ENCODE results near the gene MMS22L.
"Not testable (repeated sequence)": the region's sequence is repeated elsewhere in the genome, so short reads cannot be mapped to it uniquely, and the experiment has no call there.

MMS22L gene

DNA sequence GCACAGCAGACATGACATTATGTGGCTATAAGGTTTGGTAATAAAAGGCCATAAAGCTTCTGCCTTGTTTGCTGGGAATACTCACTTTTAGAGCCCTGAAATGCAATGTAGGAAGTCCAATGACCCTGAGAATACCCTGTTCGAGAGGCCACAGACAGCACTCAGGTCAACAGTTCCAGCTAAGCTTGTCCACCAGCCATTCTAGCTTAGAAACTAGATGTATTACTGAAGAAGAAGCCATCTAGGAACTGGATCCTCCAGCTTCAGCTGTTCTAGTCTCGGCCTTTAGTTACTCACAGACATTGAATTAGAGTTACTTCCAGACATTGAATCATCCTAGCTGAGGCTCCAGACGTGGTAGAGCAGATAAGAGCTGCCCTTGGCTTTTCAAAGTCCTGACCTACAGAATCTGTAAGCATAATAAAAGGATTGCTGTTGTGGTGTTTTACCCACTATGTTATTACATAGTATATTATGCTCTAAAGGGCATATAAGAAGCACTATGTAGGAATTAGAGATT is 84.9 kb downstream of the MMS22L start:
- H3K27me3 Mint-ChIP-seq (ENCODE audit: low read depth): no peaks in the 10 kb centered on the region
- no peak for DNase-seq (ENCODE audit: low spot score)
- H3K27ac Mint-ChIP-seq: no peak overlapping the region
- no peaks in the 10 kb centered on the region for H3K4me1 Mint-ChIP-seq (ENCODE audit: low read depth)
- no peak overlapping the region for H3K4me3 Mint-ChIP-seq
- peaks cover 12% of the 10 kb centered on the region for H3K36me3 Mint-ChIP-seq (ENCODE audit: low read depth)
- H3K9me3 Mint-ChIP-seq: no peaks in the 10 kb centered on the region

DNA sequence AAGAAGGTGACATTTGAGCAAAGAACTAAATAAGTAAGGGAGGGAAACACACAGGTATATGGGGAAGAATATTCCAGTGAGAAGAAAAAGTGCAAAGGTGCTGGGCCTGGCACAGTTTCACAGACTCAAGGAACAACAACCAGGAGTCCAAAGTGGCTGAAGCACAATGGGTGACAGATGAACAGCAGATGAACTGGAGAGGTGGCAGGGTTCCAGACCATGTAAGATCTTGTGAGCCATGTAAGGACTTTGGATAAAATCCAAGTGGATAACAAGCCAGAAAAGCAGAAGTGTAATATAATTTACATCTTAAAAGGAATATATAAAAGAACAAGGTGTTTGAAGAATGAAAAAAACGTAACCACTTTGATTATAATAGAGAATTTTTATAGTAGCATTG is 87.9 kb downstream of the MMS22L start:
- no peaks in the 10 kb centered on the region for H3K4me1 Mint-ChIP-seq (ENCODE audit: low read depth)
- no peaks in the 10 kb centered on the region for H3K27me3 Mint-ChIP-seq (ENCODE audit: low read depth)
- H3K36me3 Mint-ChIP-seq (ENCODE audit: low read depth): peaks cover 15% of the 10 kb centered on the region
- H3K9me3 Mint-ChIP-seq: no peaks in the 10 kb centered on the region
- H3K4me3 Mint-ChIP-seq: no peak overlapping the region
- no peak overlapping the region for H3K27ac Mint-ChIP-seq
- DNase-seq (ENCODE audit: low spot score): no peak

DNA sequence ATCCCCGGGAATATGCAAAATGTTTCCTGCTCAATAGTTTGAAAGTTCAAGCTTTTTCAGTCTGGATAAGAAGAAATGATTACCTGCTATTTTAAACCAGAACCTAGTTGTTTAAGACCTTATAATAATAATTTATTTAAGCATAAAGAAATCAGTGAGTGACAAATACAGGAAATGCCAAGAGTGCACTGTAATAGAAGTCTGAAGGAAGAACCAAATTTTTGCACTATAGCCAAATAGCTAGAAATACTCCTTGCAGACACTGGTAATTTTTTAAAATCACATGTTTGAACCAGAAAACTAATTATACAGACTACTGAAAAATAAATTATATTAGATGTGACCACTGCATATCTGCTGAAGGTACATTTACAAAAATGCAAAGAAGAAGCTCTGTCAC is 93.2 kb downstream of the MMS22L start:
- Mint-ChIP-seq H3K36me3 (ENCODE audit: low read depth) (peaks cover 8% of the 10 kb centered on the region), H3K4me1 (ENCODE audit: low read depth) (peaks cover 4% of the 10 kb centered on the region), H3K9me3 (no peaks in the 10 kb centered on the region), H3K4me3 (no peak overlapping the region), H3K27me3 (ENCODE audit: low read depth) (no peaks in the 10 kb centered on the region), H3K27ac (no peak overlapping the region)
- no peak for DNase-seq (ENCODE audit: low spot score)

DNA sequence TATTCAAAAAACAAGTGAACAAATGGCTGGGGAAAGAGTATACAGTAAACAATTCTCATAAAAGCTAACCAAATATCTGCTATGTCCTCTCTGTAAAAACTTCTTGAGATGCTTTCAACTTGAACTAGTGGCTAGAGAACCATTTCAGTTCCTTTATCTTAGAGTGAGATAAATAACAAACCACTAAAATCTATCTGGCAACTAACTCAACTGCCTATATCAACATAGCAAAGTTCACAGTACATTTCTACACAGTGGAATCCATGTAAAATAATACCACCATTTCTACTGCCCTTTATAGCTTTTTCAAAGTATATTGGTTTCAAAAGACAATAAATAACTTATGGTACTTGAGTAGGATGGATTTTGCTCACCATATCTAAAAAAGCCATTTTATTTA is 95.1 kb downstream of the MMS22L start:
- H3K36me3 Mint-ChIP-seq (ENCODE audit: low read depth): peaks cover 3% of the 10 kb centered on the region

DNA sequence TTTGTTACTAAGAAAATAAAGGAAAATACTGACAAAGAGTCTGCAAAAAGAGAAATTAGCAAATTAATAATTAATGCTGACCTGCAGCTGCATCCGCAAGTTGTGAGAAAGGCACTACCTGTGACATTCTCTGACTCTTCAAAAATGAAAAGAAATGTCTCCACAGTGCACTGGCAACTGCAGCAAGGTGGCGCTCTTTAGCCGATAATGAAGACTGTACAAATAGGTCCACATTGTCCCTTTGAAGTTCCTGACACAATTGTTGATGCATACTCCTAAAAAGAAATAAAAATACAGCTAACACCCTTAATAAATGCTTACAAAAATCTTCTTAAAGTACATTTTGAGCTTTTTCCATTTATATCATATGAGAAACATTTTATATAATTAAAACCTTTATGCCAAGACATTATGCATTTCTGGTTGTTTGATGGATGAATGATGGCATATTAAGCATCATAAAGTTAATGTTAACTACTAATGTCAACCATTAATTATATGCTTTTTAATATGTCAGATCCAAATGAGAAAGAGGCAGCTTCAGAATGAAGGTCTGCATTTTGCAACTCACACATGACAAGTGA is 96.5 kb downstream of the MMS22L start:
- Mint-ChIP-seq H3K36me3 (ENCODE audit: low read depth) (peaks cover 2% of the 10 kb centered on the region), H3K27me3 (ENCODE audit: low read depth) (no peaks in the 10 kb centered on the region), H3K4me1 (ENCODE audit: low read depth) (peaks cover 5% of the 10 kb centered on the region), H3K27ac (no peak overlapping the region), H3K4me3 (no peak overlapping the region), H3K9me3 (no peaks in the 10 kb centered on the region)
- peak; percentile 41 for DNase-seq (ENCODE audit: low spot score)

More for the DNA sequence above, 95.1 kb downstream of the MMS22L start:
- DNase-seq (ENCODE audit: low spot score): no peak
- H3K4me1 Mint-ChIP-seq (ENCODE audit: low read depth): peaks cover 4% of the 10 kb centered on the region
- no peak overlapping the region for H3K4me3 Mint-ChIP-seq
- no peaks in the 10 kb centered on the region for H3K27me3 Mint-ChIP-seq (ENCODE audit: low read depth)
- no peaks in the 10 kb centered on the region for H3K9me3 Mint-ChIP-seq
- H3K27ac Mint-ChIP-seq: no peak overlapping the region

DNA sequence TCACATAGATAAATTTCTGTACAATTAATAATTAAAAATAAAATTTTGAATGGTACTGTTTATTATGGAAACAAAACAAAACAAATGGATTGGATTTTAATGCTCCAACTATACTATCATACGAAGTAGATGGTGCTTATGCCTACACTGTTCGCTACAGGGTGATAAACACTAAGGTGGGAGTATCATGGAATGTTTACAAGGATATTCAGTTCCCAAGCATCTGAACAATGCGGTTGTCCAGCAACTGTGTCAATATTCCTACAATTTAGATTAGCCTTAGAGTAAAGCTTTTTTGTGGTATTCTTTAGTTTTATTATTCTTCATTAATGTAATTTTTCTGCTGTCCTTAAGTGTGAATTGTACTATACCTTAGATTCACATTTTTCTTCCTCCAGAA is 105.1 kb downstream of the MMS22L start:
- H3K9me3 Mint-ChIP-seq: no peaks in the 10 kb centered on the region
- DNase-seq (ENCODE audit: low spot score): no peak
- H3K27me3 Mint-ChIP-seq (ENCODE audit: low read depth): no peaks in the 10 kb centered on the region
- no peak overlapping the region for H3K27ac Mint-ChIP-seq
- H3K36me3 Mint-ChIP-seq (ENCODE audit: low read depth): peaks cover 34% of the 10 kb centered on the region
- peaks cover 10% of the 10 kb centered on the region for H3K4me1 Mint-ChIP-seq (ENCODE audit: low read depth)
- no peak overlapping the region for H3K4me3 Mint-ChIP-seq

DNA sequence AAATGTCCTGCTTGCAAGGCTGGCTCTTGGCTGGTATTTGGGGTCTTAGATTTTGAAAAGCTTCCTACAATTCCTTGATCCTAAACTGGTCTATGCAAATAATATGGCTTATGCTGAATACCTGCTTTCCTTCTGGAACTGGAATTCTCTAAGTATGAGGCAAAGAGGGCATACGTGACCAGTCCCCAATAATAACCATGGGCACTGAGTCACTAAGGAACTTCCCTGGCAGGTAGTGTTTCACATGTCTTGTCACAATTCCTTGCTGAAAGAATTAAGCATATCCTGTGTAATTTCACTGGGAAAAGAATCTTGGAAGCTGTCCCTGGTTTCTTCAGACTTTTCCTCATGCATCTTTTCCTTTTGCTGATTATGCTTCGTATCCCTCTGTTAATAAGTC is 106.5 kb downstream of the MMS22L start:
- Mint-ChIP-seq H3K27ac (no peak overlapping the region), H3K4me3 (no peak overlapping the region), H3K36me3 (ENCODE audit: low read depth) (peaks cover 40% of the 10 kb centered on the region), H3K9me3 (no peaks in the 10 kb centered on the region), H3K27me3 (ENCODE audit: low read depth) (no peaks in the 10 kb centered on the region), H3K4me1 (ENCODE audit: low read depth) (peaks cover 11% of the 10 kb centered on the region)
- no peak for DNase-seq (ENCODE audit: low spot score)

DNA sequence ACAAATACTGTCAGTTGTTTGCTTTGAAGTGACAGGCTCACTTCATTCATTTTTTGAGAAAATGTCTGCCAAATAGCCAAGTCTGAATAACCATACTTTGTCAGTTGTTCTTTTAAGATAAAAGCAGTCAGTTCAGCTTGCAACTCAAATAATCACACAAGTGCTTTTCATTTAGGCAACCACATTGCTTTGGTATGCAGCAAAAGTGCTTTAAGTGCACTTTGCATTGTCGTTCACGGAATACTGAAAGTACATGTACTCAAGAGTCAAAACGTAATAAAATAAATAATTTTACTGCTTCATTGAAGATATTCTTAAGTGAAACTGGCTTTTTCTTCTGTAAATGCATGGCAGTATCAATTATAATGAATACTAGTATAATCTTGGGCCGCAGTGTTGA is 107.2 kb downstream of the MMS22L start:
- Mint-ChIP-seq H3K27me3 (ENCODE audit: low read depth) (no peaks in the 10 kb centered on the region), H3K36me3 (ENCODE audit: low read depth) (peaks cover 38% of the 10 kb centered on the region), H3K9me3 (no peaks in the 10 kb centered on the region), H3K4me3 (no peak overlapping the region), H3K4me1 (ENCODE audit: low read depth) (peaks cover 7% of the 10 kb centered on the region), H3K27ac (no peak overlapping the region)
- no peak for DNase-seq (ENCODE audit: low spot score)

DNA sequence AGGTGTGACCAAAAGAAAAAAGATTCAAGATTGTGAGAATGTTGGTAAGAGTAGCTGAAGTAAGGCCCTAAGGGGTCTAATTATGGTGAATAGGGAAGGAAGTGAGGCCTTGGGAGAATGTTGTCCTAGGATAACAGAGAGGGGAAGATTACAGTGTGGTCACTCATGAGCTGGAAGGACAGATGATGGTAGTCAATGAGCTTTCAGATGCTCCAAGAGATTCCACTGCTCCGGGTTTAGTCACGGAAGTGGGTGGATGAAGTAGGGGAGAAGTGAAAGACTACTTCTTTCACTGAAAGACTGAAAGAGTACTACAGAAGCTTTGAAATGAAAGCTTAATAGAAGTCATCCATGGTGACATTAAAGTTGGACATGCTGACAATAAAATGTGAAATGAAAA is 108.5 kb downstream of the MMS22L start:
- Mint-ChIP-seq H3K36me3 (ENCODE audit: low read depth) (peaks cover 39% of the 10 kb centered on the region), H3K4me3 (no peak overlapping the region)

DNA sequence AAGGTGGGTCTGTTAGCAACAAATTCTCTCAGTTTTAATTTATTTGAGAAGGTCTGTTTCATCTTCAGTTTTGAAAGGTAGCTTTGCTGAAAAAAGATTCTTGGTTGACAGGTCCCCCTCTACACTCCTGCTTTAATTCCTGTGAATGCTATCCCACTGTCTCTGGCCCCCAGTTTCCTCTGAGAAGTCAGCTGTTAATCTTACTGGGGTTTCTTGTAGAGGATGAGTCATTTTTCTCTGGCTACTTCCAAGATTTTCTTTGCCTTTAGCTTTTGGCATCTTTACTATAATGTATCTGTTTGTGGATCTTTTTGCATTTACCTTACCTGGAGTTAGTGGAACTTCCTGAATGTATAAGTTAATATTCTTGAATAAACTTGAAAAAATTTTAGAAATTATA is 122.7 kb downstream of the MMS22L start:
- no peak overlapping the region for H3K27ac Mint-ChIP-seq
- H3K9me3 Mint-ChIP-seq: peaks cover 36% of the 10 kb centered on the region
- H3K4me1 Mint-ChIP-seq (ENCODE audit: low read depth): no peaks in the 10 kb centered on the region
- H3K36me3 Mint-ChIP-seq (ENCODE audit: low read depth): peaks cover 73% of the 10 kb centered on the region
- DNase-seq (ENCODE audit: low spot score): no peak
- H3K27me3 Mint-ChIP-seq (ENCODE audit: low read depth): no peaks in the 10 kb centered on the region
- no peak overlapping the region for H3K4me3 Mint-ChIP-seq

More for the DNA sequence above, 108.5 kb downstream of the MMS22L start:
- Mint-ChIP-seq H3K9me3 (no peaks in the 10 kb centered on the region), H3K27ac (no peak overlapping the region), H3K27me3 (ENCODE audit: low read depth) (no peaks in the 10 kb centered on the region), H3K4me1 (ENCODE audit: low read depth) (peaks cover 7% of the 10 kb centered on the region)
- no peak for DNase-seq (ENCODE audit: low spot score)

DNA sequence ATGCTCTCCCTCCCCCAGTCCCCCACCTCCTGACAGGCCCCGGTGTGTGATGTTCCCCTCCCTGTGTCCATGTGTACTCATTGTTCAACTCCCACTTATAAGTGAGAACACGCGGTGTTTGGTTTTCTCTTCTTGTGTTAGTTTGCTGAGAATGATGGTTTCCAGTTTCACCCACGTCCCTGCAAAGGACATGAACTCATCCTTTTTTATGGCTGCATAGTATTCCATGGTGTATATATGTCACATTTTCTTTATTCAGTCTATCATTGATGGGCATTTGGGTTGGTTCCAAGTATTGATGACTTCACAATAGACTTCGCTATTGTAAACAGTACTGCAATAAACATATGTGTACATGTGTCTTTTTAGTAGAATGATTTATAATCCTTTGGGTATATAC is 127.6 kb downstream of the MMS22L start:
- peaks cover 62% of the 10 kb centered on the region for H3K36me3 Mint-ChIP-seq (ENCODE audit: low read depth)
- not testable (repeated sequence) for H3K27me3 Mint-ChIP-seq (ENCODE audit: low read depth)

DNA sequence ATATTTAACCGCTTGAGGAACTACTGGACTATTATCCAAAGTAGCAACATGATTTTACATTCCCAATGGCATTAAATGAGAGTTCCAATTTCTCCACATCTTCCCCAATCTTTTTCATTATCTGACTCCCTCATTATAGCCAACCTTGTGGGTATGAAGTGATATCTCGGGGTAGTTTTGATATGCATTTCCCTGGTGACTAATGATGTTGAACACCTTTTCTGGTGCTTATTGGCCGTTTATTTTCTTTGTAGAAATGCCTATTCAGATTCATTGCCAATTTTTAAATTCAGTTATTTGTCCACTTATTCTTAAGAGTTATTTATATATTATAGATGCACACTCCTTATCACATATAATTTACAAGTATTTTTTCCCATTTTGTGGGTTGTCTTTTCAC is 129.0 kb downstream of the MMS22L start:
- Mint-ChIP-seq H3K9me3 (peaks cover 27% of the 10 kb centered on the region), H3K36me3 (ENCODE audit: low read depth) (peaks cover 62% of the 10 kb centered on the region), H3K27me3 (ENCODE audit: low read depth) (no peaks in the 10 kb centered on the region), H3K4me3 (no peak overlapping the region), H3K27ac (no peak overlapping the region), H3K4me1 (ENCODE audit: low read depth) (no peaks in the 10 kb centered on the region)
- DNase-seq (ENCODE audit: low spot score): no peak

More for the DNA sequence above, 127.6 kb downstream of the MMS22L start:
- not testable (repeated sequence) for H3K4me3 Mint-ChIP-seq; H3K27ac Mint-ChIP-seq; DNase-seq (ENCODE audit: low spot score); H3K4me1 Mint-ChIP-seq (ENCODE audit: low read depth)
- peaks cover 30% of the 10 kb centered on the region for H3K9me3 Mint-ChIP-seq

DNA sequence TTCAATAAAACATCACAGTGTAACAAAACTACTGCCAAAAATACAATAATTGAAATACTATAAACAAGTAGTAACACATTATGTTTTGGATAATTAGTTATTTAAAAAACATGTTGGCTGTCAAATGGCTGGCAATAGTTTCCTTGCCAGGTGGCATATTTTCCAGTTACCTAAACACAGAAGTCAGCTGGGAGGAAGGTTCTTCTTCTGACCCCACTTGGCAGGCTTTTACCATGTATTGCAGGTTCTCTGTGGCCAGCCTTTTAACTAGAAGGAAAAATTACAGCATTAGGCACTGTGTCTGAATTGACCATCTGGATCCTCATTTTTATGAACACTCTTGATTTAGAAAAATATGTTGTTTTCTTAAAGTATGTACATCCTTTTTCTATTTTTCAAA is 131.4 kb downstream of the MMS22L start:
- H3K4me3 Mint-ChIP-seq: no peak overlapping the region
- H3K36me3 Mint-ChIP-seq (ENCODE audit: low read depth): peaks cover 44% of the 10 kb centered on the region
- no peaks in the 10 kb centered on the region for H3K4me1 Mint-ChIP-seq (ENCODE audit: low read depth)
- no peak for DNase-seq (ENCODE audit: low spot score)
- no peak overlapping the region for H3K27ac Mint-ChIP-seq
- no peaks in the 10 kb centered on the region for H3K27me3 Mint-ChIP-seq (ENCODE audit: low read depth)
- H3K9me3 Mint-ChIP-seq: peaks cover 12% of the 10 kb centered on the region

DNA sequence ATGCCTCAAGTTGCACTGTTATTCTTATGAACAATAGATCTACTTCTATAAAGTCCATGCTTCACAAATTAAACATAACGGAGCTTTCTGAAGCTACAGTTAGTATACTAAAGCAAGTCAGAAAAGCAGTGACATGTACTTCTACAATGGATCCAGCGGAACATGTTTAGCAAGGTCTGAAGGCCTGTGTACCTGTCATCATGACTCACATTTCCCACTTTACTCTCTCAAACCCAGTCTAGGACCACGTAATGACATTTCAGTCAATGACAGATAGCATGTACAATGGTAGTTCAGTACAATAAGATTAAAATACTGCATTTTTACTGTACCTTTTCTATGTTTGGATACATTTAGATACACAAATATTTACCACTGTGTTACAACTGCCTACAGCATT is 132.1 kb downstream of the MMS22L start:
- H3K27ac Mint-ChIP-seq: no peak overlapping the region
- no peaks in the 10 kb centered on the region for H3K27me3 Mint-ChIP-seq (ENCODE audit: low read depth)
- DNase-seq (ENCODE audit: low spot score): no peak
- peaks cover 7% of the 10 kb centered on the region for H3K9me3 Mint-ChIP-seq
- no peak overlapping the region for H3K4me3 Mint-ChIP-seq
- no peaks in the 10 kb centered on the region for H3K4me1 Mint-ChIP-seq (ENCODE audit: low read depth)
- peaks cover 40% of the 10 kb centered on the region for H3K36me3 Mint-ChIP-seq (ENCODE audit: low read depth)

DNA sequence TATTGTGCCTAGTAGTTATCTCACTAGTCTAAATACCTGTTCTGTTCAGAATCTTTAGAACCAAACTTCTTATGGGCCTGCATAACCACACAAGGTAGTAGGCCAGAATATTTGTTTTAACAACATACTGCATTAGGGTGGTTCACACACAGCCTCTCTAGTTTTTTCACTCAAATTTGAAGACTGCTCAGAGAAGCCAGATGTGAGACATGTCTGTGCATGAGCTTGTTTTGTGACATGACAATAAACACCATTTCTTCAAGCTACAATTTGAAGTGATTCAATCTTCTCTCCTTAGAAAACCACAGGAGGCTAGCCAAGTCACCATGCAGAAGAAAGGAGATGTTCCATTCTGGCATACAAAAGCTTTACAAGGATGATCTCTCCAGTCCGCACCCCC is 135.6 kb downstream of the MMS22L start:
- no peak for DNase-seq (ENCODE audit: low spot score)
- Mint-ChIP-seq H3K4me1 (ENCODE audit: low read depth) (no peaks in the 10 kb centered on the region), H3K9me3 (no peaks in the 10 kb centered on the region), H3K27me3 (ENCODE audit: low read depth) (no peaks in the 10 kb centered on the region), H3K27ac (no peak overlapping the region), H3K36me3 (ENCODE audit: low read depth) (peaks cover 32% of the 10 kb centered on the region), H3K4me3 (no peak overlapping the region)
